ENCODE measurements around the gene HNRNPC.
"Not testable (repeated sequence)": the region's sequence is repeated elsewhere in the genome, so short reads cannot be mapped to it uniquely, and the experiment has no call there.

Gene HNRNPC

DNA sequence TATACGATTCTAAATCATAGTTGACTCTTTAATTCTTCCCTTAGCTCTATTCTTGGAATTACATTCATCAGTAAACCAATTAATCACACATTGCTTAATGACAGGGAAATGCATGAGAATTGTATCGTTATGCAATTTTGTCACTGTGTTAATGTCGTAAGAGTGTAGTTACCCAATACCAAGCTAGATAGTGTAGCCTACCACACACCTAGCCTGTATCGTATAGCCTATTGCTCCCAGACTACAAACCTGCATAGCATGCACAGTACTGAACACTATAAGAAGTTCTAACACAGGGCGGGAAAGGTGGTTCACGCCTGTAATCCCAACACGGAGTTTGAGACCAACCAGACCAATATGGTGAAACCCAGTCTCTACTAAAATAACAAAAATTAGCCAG, 24.7 kb downstream of the HNRNPC start:
- DNase-seq, result no peak

DNA sequence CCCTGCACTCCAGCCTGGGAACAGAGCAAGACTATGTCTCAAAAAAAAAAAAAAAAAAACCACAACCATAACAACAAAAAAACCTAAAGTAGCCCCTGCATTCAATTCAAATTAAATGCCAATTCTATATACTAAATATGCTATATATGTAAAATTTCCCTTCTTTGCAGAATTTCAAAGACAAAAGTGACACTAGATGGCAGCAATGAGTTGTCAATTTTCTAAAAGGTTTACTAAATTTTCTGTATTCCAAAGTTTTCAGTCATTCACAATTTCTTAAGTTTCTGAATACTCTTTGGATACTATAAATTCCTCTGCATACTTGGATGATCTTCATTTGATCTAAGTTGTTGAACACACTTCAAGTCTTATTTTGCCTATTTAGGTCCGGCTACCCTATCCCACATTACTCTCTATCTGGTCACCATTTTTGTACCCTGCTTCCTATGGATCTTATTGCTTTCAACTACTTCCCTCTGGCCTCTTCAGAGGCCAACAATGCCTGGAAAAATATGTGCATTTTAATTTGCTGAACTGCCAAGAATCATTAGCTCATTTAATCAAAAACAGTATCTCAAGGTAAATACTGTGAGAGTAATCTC, 27.9 kb downstream of the HNRNPC start:
- DNase-seq, result peak; percentile 55

DNA sequence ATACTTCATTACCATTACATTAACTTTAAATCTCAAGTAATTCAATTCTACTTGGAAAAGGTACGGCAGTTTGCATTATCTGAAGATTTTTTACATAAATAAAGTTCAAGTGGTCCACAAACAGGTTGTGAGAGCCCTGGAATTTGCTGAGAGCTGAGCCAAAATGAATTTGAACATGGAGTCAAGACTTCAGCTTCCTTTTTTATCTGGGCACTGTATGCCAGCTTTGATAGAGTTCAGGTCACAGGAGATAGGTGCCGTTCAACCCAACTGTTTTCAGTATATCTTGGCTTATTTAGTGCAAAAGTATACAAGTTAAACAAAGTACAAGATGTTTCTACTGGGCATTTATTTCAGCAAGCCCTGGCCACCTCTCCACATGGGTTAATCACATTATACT, 28.8 kb downstream of the HNRNPC start:
- no peak for DNase-seq

DNA sequence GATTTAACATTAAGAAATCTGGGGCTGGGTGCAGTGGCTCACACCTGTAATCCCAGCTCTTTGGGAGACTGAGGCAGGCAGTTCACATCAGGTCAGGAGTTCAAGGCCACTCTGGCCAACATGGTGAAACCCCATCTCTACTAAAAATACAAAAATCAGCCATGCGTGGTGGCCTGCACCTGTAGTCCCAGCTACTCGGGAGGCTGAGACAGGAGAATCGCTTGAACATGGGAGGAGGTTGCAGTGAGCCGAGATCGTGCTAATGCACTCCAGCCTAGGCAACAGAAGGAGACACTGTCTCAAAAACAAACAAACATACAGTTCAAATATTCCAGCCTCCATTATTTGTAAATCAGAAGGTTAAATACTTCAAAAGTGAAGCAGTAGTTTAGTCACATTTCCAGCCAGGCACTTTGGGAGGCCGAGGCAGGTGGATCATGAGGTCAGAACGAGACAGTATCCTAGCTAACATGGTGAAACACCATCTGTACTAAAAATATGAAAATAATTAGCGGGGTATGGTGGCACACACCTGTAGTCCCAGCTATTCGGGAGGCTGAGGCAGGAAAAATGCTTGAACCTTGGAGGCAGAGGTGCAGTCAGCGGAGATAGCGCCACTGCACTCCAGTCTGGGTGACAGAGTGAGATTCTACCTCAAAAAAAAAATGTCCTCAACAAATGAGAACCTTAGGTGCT, 30.3 kb downstream of the HNRNPC start:
- no peak for DNase-seq

DNA sequence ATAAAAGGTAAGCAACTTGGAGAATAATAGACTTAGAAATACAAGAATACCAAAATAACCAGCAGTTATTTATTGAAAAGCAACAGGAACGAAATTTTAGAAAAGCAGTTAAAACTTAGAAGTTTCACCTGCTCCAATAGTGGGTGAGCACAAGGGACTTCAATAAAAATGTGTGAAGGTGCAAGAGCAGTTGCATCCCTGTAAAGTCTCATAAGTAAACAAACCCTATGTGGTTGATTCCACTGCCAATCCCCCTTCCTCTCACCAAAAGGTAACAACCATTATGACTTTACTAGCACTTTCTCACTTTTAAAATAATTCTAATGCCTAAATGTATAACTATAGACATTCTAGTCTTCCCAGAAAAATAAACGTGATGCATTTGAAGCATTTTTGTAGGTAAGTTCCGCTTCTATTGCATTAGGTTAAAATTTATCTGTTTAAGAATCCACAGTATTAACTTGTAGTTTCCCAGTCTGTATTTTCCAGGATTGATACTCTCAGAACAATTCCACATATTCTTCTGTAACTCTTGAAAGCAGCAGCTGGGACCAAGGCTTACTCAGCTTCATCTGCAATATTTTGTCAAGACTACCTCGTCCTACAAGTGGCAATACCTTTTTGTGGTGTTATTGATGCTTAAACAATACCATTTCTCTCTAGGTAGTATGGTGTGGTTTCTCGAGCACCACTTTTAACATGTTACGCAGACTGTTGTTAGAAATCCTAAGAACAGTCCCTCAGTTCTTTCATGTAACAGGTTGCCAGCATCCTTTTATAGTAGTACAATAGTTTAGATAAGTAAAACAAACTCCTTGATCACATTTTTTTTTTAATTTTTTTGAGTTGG, 32.1 kb downstream of the HNRNPC start:
- DNase-seq, result no peak

DNA sequence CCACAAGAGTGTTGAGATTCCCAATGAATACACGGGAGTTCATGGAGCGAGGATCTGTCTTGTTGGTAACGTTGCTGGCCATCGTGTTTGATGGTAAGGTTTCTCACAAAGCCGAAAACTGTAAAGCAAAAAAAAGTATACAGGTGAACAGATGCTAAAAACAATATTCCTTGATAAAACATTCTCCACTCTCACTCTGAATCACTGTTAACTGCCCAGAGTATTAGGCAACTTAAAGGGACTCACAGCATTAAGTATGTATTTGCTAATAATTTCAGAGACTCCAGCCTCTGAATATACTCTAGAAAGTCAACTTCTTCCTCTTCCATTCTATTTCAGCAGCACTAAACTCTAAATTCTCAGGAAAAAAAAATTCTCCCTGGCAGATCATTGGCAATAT, 35.1 kb downstream of the HNRNPC start:
- DNase-seq, result no peak

DNA sequence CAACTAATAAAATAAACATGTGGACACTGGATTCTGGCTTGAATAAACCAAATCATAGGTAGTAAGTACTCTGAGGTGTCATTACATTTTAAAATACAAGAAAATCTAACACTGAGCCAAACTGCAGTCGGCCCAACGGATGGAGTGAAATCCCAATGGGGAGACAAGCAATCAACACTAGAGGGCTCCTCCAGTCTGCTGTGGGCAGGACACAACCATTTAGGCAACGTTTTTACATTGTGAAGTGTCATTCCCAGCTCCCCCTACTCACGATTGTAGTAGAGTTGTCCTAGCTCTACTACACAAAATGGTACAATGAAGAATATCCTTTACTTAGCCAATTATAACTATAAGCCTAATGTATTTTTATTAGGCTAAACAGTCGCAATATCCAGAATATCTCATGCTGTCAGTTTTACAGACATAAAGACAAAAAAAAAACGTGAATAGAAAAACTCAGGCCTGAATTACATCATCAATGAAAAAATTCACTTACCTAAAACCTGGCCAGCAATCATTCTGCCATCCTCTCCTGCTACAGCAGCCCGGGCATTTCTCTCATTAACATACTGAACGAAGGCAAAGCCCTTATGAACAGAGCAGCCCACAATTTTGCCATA, 35.7 kb downstream of the HNRNPC start:
- DNase-seq, result peak; percentile 42

DNA sequence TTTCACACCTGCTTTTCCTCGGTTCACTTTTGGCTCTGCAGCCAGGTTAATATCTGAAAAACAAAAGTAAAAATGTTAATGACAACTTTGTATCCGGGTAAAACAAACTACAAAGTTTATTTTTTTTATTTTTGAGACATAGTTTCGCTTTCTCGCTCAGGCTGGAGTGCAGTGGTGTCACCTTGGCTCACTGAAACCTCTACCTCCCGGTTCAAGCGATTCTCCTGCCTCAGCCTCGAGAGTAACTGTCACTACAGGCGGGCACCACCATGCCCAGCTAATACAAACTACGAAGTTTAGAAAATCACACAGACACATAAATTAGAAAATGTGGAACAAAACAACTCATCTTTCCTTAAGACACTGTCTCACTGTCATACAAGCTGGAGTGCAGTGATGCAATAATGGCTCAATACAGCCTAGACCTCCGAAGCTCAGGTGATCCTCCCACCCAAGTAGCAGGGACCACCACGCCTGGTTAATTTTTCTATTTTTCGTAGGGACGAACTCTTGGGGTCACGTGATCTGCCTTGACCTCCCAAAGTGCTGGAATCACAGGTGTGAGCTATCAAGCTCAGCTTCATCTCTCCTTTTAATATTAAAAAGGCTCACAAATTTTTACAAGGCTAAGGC, 38.1 kb downstream of the HNRNPC start:
- DNase-seq, result peak; percentile 66

DNA sequence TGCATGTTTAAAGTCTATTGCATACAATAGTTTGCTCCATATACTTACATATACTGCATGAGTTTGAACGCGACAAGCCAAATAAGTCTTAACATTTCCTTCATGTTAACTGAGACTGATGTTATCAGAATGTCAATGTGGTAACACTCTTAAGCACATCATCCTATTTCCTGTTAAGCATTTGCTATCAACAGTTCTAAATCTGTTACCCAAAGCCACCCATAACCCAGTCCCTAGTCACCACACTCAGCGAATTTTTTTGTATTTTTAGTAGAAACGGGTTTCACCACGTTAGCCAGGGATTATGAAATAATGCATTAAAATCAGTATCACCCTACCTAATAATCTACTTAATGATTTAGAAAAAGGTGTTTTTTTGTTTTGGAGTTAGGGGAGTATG, 39.4 kb downstream of the HNRNPC start:
- peak; percentile 69 for DNase-seq

DNA sequence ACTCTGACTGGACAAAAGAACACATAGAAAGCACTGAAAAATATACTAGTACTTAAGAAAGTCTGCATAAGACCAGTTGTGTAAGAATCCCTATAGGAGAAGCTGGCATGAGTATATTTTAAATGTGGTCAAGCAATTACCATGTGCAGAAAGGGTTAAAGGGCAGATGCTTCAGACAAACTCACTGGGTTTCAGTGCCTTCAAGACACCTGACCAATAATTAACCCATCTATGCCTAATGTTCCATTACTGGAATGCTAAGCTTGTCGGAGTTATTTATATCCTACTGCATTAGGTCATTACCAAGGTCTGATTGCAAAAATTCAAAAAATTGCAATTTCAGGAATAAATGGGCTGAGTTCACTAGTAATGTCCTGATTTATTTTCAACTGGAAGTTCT, 41.3 kb downstream of the HNRNPC start:
- no peak for DNase-seq

DNA sequence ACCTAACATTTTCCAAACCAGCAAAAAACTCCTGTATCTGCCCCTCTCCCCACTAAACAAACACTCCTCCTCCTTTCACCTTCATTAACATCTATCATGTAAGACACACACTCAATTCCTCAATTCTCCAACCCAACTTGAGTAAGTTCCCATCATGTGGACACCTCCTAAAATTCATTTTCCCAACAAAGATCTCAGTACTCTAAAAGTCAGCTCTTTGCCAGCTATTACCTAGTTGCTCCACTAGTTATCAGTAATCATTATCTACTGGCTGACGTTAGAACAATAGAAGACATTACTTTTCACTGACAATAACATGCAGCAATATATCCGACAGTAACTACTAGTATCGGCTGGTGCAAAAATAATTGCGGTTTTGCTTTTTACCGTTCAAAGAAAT, 42.1 kb downstream of the HNRNPC start:
- DNase-seq, result no peak

DNA sequence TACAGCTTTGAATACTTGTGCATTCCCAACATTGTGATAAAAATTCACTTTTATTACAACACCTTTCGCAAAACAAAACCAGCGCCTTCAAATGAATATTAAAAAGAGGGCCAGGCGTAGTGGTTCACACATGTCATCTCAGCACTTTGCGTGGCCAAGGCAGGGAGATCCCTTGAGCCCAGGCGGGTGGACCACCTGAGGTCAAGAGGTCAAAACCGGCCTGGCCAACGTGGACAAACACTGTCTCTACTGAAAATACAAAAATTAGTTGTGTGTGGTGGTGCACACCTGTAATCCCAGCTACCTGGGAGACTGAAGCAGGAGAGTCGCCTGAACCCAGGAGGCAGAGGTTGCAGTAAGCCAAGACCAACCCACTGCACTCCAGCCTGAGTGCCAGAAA, 42.8 kb downstream of the HNRNPC start:
- DNase-seq, result no peak

DNA sequence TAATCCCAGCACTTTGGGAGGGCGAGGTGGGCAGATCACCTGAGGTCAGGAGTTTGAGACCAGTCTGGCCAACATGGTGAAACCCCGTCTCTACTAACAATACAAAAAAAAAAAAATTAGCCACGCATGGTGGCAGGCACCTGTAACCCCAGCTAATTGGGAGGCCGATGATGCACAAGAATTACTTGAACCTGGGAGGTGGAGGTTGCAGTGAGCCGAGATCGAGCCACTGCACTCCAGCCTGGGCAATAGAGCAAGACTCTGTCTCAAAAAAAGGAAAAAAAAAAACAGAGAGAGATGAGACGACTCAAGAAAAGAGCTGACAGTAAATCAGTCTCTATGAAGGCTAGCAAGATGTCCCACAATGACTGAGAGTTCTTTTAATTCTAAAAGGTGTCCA, 44.1 kb downstream of the HNRNPC start:
- not testable (repeated sequence) for DNase-seq

DNA sequence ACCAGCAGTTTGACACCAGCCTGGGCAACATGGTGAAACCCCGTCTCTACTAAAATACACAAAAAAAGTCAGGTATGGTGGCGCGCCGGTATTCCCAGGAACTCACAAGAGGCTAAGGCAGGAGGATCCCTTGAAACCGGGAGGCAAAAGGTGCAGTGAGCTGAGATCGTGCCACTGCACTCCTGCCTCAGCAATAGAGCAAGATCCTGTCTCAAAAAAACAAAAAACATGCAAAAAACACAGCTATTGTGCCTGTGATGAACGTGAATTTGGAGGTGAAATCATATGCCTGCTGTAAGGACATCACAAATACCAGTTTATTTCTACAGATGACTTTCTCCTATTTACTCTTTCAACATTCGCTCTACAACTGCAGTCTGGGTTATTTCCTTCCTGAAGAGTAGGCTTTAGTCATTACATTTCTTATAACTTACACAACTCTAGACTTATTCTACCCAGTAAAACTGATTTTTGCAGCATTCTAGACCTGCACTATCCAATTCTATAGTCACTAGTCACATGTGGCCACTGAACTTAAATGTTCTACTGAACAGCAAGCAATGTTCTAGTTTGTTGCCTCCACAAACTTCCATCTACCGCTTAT, 48.3 kb downstream of the HNRNPC start:
- no peak for DNase-seq

DNA sequence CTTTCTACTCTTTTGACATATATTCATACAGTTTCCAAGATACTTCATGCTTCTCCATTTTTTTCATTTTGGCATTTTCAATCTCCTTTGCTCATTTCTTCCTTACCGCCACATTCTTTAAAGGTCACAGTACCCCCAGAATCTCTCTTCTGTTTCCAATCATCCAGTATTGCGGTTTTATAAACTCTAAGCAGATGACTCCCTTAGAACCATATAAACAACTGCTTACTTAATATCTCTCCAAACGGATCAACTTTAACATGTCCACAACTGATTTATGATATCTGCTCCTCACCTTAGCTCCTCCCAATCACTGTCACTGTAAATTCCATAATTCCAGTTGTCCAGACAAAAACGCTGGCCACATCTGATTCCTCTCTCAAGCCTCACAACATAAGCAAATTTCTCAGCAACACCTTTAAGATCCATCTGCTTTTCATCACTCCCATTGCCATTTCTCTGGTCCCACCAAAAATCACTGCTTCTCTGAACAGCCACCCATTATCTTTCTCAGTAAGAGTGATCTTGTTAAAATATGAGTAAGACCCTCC, 49.6 kb downstream of the HNRNPC start:
- no peak for DNase-seq

DNA sequence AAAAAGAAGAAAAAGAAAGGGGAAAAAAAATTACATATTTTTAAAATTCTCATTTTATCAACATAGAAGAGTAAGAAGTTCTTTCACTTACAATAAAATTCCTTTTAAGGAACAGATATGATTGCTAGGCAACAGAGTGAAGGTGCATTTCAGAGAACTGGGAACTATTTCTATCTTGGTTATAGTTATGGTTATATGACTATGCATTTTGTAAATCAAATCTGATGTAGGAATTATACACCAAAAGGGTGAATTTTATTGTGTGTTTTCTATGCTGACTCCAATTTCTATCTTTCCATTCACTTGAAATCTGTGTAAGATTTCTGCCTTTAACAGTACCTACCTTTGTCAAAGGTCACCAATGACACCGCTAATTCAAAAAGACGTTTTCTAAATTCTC, 50.1 kb downstream of the HNRNPC start:
- DNase-seq, result no peak

DNA sequence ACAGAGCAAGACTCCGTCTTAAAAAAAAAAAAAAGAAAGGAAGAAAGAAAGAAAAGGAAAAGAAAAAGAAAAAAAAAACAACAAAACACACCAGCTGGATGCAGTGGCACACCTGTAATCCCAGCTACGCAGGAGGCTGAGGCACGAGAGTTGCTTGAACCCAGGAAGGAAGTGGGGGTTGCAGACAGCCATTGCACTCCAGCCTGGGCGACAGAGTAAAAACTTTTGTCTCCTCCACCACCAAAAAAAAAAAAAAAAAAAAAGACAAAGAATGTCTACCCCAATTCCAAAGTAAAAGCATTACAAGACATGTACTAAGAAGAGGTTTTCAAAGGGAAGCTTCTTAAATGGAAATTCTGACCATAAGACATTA, 53.4 kb downstream of the HNRNPC start:
- DNase-seq, result peak; percentile 30

DNA sequence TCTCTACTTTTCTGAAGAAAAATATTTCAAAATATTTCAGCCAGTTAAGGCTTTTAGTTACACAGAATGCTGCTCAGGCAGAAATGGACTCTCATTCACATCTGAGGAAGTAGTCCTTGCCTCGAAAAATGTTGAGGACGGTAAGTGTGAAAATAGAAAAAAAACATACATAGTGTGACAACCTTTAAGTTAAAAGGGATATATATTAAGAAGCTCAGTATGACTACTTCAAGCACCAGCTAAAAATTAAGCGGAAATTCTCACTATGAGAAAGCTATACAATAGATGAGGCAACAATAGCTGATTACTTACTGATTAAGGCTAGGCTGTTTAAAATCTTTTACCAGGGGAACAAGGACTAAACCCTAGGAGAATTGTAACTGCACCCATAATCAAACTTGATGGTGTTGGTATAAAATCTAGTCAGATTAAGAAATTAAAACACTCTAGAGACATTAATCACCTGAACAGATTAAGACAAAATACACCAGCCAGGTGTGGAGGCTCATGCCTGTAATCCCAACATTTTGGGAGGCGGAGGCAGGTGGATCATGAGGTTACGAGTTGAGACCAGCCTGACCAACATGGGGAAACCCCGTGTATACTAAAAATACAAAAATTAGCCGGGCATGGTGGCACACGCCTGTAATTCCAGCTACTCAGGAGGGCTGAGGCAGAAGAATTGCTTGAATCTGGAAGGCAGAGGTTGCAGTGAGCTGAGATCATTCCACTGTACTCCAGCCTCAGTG, 53.9 kb downstream of the HNRNPC start:
- DNase-seq, result no peak

DNA sequence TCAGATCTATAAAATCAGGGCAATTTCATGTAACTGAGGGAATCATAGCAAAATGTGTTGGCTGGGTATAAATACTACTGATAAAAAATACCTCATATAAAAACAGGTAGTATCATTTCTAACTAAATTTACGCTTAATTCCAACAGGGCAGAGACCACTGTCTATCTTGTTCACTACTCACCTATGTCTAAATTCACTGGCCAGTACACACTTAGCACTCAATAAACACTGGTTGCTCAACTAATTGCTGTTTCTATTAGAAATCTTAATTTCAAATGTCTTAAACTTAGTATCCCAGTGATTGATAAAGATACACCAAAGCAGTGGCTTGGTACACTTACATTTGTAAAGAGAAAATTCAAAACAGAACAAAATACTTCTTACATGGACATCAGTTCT, 55.6 kb downstream of the HNRNPC start:
- no peak for DNase-seq

DNA sequence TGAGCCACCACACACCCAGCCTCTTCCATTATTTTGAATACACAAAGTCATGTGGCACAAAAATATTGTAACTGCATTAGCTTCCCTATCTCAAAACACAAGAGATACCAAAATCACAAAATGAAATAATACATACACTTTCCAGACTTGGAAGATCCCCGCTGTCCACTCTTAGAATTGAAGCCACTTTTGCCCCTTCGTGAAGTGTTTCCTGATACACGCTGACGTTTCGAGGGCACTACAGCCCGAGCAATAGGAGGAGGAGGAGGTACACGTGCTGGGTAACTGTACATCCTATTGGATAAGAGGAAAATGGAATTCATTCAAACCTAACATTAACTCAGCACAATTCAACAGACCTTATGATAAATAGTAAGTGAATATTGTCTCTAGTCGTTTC, 56.4 kb downstream of the HNRNPC start:
- DNase-seq, result not testable (repeated sequence)

DNA sequence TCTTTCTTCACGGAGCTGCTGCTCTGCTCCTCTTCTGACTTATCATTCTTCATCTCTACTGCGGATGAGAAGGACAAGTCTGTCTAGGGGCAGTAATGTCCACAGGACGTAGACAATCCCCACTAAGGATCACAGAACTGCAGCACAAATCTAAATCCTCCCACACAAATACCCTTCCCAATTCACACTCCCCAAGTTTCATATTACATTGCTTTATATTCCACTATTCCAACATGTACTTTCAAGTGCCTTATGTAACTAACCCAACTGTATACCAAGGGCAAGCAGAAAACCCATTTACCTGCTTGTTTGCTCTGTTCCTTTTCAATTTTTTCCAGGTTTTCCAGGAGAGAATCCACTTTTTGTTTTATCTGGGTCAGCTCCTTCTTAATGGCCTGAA, 57.7 kb downstream of the HNRNPC start:
- no peak for DNase-seq

DNA sequence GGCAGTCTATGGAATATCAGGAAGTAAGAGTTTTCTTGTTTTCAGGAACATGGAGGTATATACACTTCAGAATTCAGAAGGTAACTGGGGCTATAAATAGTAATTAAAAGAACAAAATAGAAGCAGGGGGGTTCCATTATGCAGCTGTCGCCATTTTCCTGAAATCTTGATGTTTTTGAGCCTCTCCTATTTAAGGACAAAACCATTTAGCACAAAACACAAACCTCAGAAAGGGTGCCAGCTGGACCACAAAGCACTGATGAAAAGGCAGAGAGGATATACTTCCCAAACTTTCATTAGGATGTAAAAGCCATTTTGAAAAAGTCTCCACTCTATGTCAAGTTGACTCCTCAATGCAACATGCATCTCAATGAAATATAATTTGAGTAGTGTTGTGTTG, 59.2 kb downstream of the HNRNPC start:
- no peak for DNase-seq
